ENCODE results near the gene SSR1.
"Not testable (repeated sequence)": the region's sequence is repeated elsewhere in the genome, so short reads cannot be mapped to it uniquely, and the experiment has no call there.

The SSR1 gene

DNA sequence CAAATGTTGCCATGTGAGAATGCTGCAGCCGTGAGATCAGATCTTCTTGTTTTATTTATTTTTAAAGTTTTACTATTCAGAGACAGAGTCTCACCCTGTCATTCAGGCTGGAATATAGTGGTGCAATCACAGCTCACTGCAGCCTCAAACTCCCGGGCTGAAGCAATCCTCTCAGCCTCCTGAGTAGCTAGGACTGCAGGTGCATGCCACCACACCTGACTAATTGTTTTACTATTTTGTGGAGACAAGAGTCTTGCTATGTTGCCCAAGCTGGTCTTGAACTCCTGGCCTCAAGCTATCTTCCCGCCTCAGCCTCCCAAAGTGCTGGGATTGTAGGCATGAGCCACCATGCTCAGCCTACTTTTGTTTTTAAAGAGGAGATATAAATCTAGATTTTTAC, 22.5 kb upstream of the SSR1 start:
- H3K4me1 ChIP-seq (ENCODE audit: insufficient read depth, low read length), result no peaks in the 10 kb centered on the region
- no peaks in the 10 kb centered on the region for H3K36me3 ChIP-seq (ENCODE audit: insufficient read depth, low read length)
- 98% methylated on average over 3 of the region's 3 CpGs for WGBS
- no peaks in the 10 kb centered on the region for H3K27me3 ChIP-seq (ENCODE audit: insufficient read depth, low read length)
- no peak overlapping the region for H3K4me3 ChIP-seq (ENCODE audit: low read length)
- no peaks in the 10 kb centered on the region for H3K9me3 ChIP-seq (ENCODE audit: insufficient read depth, low read depth, low read length)
- no peak overlapping the region for H3K9ac ChIP-seq (ENCODE audit: low read depth, low read length)
- H3K27ac ChIP-seq (ENCODE audit: low read depth, low read length), result no peak overlapping the region

DNA sequence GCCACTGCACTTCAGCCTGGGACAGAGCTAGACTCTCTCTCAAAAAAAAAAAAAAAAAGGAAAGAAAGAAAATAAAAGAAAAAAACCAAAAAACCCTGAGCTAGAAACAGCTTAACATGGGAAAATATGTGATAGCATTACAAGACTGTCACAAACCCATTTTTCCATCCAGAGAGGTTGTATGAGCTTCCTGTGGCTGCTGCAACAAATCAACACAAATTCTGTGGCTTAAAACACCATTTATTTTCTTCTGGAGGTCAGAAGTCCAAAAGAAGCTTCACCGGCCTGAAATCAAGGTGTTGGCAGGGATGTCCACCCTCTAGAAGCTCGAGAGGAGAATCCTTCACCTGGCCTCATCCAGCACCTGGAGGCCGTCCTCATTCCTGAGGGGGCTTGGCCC, 21.7 kb upstream of the SSR1 start:
- H3K9me3 ChIP-seq (ENCODE audit: insufficient read depth, low read depth, low read length), result no peaks in the 10 kb centered on the region
- 92% methylated on average over 3 of the region's 3 CpGs for WGBS

DNA sequence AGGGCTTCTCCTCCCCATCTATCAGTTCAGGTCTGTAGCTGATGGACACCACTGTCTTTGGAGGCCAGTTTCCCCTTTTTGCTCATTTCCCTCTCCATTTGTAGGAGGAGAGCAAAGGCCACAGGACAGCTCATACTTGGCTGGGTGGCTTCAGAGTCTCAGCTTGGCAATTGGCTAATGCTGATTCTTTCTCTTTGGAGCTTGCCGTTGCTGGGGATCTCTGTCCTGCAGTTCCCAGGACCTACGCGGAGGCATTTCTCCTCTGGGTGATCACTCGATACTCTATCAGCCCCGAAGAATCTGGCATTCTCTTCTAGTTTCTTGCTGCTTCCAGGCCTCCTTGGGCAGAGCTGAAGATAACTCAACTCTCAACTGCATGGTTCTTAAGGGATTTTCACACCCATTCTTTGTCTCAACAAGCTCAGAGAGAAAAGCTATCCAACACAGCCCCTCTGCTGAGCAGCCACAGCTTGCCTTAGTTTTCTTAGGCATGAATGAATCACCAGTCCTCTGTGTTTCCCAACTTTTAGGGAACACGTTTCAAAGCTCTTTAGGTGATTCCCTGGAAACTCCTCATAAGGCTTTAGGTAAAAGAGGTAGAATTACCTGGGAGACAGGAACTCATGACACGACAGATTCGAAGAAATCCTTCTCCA, 19.2 kb upstream of the SSR1 start:
- WGBS, result 85% methylated on average over 6 of the region's 8 CpGs
- no peak overlapping the region for H3K9ac ChIP-seq (ENCODE audit: low read depth, low read length)
- no peaks in the 10 kb centered on the region for H3K9me3 ChIP-seq (ENCODE audit: insufficient read depth, low read depth, low read length)
- no peaks in the 10 kb centered on the region for H3K27me3 ChIP-seq (ENCODE audit: insufficient read depth, low read length)
- no peak overlapping the region for H3K27ac ChIP-seq (ENCODE audit: low read depth, low read length)
- no peaks in the 10 kb centered on the region for H3K36me3 ChIP-seq (ENCODE audit: insufficient read depth, low read length)
- H3K4me1 ChIP-seq (ENCODE audit: insufficient read depth, low read length), result no peaks in the 10 kb centered on the region
- no peak overlapping the region for H3K4me3 ChIP-seq (ENCODE audit: low read length)

More for the DNA sequence above, 21.7 kb upstream of the SSR1 start:
- H3K9ac ChIP-seq (ENCODE audit: low read depth, low read length), result no peak overlapping the region
- no peak overlapping the region for H3K27ac ChIP-seq (ENCODE audit: low read depth, low read length)
- no peak overlapping the region for H3K4me3 ChIP-seq (ENCODE audit: low read length)
- no peaks in the 10 kb centered on the region for H3K36me3 ChIP-seq (ENCODE audit: insufficient read depth, low read length)
- no peaks in the 10 kb centered on the region for H3K4me1 ChIP-seq (ENCODE audit: insufficient read depth, low read length)
- H3K27me3 ChIP-seq (ENCODE audit: insufficient read depth, low read length), result no peaks in the 10 kb centered on the region

DNA sequence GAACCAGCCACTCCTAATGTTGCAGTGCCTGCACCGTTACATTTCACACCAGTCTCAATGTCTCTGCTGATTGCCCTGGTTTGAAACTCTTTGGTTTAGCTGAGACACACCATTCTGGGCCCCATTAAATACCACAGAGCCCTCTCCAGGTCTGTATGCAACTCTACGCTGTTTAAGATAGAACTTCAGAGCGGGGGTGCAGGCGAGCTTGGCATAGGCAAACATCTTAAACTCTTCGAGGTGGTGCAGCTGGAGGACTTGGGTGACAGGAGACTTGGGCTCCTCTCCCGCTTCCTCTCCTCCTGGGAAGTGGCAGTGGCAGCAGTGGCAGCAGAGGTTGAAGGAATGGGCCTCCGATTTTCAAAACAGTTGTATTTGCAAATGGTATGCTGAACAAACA, 18.5 kb upstream of the SSR1 start:
- H3K9ac ChIP-seq (ENCODE audit: low read depth, low read length), result no peak overlapping the region
- no peaks in the 10 kb centered on the region for H3K4me1 ChIP-seq (ENCODE audit: insufficient read depth, low read length)
- H3K9me3 ChIP-seq (ENCODE audit: insufficient read depth, low read depth, low read length), result no peaks in the 10 kb centered on the region
- H3K36me3 ChIP-seq (ENCODE audit: insufficient read depth, low read length), result no peaks in the 10 kb centered on the region
- no peaks in the 10 kb centered on the region for H3K27me3 ChIP-seq (ENCODE audit: insufficient read depth, low read length)
- H3K4me3 ChIP-seq (ENCODE audit: low read length), result no peak overlapping the region
- no peak overlapping the region for H3K27ac ChIP-seq (ENCODE audit: low read depth, low read length)
- WGBS, result 94% methylated on average over 7 of the region's 7 CpGs

DNA sequence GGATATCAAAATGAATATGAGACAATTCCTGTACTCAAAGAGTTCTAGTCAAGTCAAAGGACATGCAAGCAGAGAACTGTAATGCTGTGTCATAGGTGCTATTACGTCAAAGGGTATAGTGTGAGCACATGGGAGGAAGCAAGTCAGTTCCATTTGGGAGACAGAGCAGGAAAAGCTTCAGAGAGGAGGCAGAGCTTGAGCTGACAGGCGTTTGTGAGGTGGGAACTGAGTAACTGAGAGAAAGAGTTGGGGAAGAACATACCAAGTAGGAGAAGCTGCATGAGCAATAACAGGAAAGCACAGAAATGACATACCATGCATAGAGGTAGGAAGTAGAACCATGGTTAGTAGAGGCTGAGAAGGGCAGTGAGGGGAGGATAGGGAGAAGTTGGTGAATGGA, 15.2 kb upstream of the SSR1 start:
- Histone ChIP-seq H3K4me1 (ENCODE audit: insufficient read depth, low read length) (no peaks in the 10 kb centered on the region), H3K36me3 (ENCODE audit: insufficient read depth, low read length) (no peaks in the 10 kb centered on the region), H3K9ac (ENCODE audit: low read depth, low read length) (no peak overlapping the region), H3K27me3 (ENCODE audit: insufficient read depth, low read length) (no peaks in the 10 kb centered on the region), H3K9me3 (ENCODE audit: insufficient read depth, low read depth, low read length) (no peaks in the 10 kb centered on the region), H3K4me3 (ENCODE audit: low read length) (no peak overlapping the region), H3K27ac (ENCODE audit: low read depth, low read length) (no peak overlapping the region)
- WGBS, result 83% methylated on average over 2 of the region's 2 CpGs

DNA sequence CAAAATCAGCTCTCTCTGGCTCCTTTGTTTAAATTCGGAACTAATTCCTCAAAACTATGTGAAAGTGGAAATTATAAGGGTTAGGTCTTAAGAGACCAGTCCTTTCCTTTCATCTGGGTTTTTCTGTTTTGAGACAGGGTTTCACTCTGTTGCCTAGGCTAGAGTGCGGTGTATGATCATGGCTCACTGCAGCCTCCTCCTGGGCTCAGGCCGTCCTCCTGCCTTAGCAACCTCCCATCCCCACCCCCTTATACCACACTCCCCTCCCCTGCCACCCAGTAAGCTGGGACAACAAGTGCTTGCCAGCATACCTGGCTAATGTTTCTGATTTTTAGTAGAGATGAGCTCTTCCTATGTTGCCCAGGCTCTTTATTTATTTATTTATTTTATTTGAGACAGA, 12.8 kb upstream of the SSR1 start:
- 89% methylated on average over 3 of the region's 3 CpGs for WGBS
- no peaks in the 10 kb centered on the region for H3K9me3 ChIP-seq (ENCODE audit: insufficient read depth, low read depth, low read length)
- H3K4me1 ChIP-seq (ENCODE audit: insufficient read depth, low read length), result no peaks in the 10 kb centered on the region
- H3K27ac ChIP-seq (ENCODE audit: low read depth, low read length), result no peak overlapping the region
- H3K9ac ChIP-seq (ENCODE audit: low read depth, low read length), result no peak overlapping the region
- no peaks in the 10 kb centered on the region for H3K36me3 ChIP-seq (ENCODE audit: insufficient read depth, low read length)
- no peak overlapping the region for H3K4me3 ChIP-seq (ENCODE audit: low read length)
- H3K27me3 ChIP-seq (ENCODE audit: insufficient read depth, low read length), result no peaks in the 10 kb centered on the region

DNA sequence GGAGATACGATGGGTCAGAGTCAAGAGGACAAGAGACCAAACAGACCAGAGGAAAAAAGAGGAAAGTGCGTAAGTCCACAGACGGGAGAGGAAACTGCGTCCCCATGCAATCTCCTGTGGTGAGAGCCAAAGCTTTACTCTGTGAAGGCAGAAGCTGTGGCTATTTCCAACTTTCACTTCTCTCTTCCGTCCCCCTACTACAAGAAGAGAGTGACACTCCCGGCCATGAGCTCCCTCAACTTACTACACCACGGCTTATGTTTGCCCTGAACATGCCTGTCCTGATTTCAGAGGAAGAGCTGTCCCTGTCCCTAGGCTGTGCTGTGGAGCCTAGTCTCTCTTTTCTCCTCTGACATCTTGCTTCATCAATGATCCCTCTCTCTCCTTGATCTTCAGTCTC, 11.5 kb upstream of the SSR1 start:
- H3K27me3 ChIP-seq (ENCODE audit: insufficient read depth, low read length), result no peaks in the 10 kb centered on the region
- no peak overlapping the region for H3K4me3 ChIP-seq (ENCODE audit: low read length)
- H3K9me3 ChIP-seq (ENCODE audit: insufficient read depth, low read depth, low read length), result no peaks in the 10 kb centered on the region
- no peaks in the 10 kb centered on the region for H3K36me3 ChIP-seq (ENCODE audit: insufficient read depth, low read length)
- no peaks in the 10 kb centered on the region for H3K4me1 ChIP-seq (ENCODE audit: insufficient read depth, low read length)
- H3K9ac ChIP-seq (ENCODE audit: low read depth, low read length), result no peak overlapping the region
- 91% methylated on average over 7 of the region's 7 CpGs for WGBS
- no peak overlapping the region for H3K27ac ChIP-seq (ENCODE audit: low read depth, low read length)

DNA sequence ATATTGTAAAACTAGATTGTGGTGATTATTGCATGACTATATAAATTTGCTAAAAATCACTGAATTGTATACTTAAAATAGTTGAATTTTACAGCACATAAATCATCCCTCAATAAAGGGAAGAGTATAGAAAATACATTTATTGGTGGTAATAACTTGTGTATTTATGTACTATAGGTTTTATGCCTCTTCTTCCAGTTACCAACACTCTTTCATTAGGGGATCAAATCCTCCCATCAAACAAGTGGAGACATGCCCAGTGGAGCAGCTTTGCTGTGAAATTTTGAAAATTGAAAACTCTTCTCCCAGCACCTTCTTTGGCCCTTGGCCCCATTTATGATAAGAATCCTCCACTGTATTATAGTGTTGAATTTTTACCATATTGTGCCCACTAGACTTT, 10.1 kb upstream of the SSR1 start:
- H3K4me1 ChIP-seq (ENCODE audit: insufficient read depth, low read length), result no peaks in the 10 kb centered on the region
- no peak overlapping the region for H3K27ac ChIP-seq (ENCODE audit: low read depth, low read length)

DNA sequence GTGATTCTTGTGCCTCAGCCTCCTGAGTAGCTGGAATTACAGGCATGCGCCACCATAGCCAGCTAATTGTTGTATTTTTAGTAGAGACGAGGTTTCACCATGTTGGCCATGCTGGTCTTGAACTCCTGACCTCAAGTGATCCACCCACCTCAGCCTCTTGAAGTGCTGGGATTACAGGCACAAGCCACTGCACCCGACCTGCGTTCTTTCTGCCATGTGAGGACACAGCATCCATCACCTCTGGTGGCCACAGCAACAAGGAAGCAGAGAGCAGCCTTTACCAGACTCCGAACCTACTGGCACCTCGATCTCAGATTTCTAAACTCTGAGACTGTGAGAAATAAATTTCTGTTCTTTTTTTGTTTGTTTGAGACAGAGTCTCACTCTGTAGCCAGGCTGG, 8.9 kb upstream of the SSR1 start:
- H3K4me1 ChIP-seq (ENCODE audit: insufficient read depth, low read length); H3K4me3 ChIP-seq (ENCODE audit: low read length); H3K9ac ChIP-seq (ENCODE audit: low read depth, low read length); H3K27me3 ChIP-seq (ENCODE audit: insufficient read depth, low read length); H3K9me3 ChIP-seq (ENCODE audit: insufficient read depth, low read depth, low read length); H3K36me3 ChIP-seq (ENCODE audit: insufficient read depth, low read length); H3K27ac ChIP-seq (ENCODE audit: low read depth, low read length): not testable (repeated sequence)
- WGBS, result 90% methylated on average over 6 of the region's 6 CpGs

More for the DNA sequence above, 10.1 kb upstream of the SSR1 start:
- Histone ChIP-seq H3K4me3 (ENCODE audit: low read length) (no peak overlapping the region), H3K9me3 (ENCODE audit: insufficient read depth, low read depth, low read length) (no peaks in the 10 kb centered on the region), H3K9ac (ENCODE audit: low read depth, low read length) (no peak overlapping the region), H3K36me3 (ENCODE audit: insufficient read depth, low read length) (no peaks in the 10 kb centered on the region), H3K27me3 (ENCODE audit: insufficient read depth, low read length) (no peaks in the 10 kb centered on the region)

DNA sequence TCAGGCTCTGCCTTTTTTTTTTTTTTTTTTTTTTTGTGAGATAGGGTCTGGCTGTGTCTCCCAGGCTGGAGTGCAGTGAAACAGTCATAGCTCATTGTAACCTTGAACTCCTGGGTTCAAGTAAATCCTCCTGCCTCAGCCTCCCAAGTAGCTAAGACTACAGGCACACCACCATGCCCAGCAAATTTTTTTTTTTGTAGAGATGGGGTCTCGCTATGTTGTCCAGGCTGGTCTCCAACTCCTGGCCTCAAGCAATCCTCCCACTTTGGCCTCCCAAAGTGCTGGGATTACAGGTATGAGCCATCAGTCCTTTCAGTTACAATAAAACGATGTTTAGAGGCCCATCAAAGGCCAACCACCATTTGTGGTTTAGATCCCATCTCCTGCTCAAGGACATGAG, 6.4 kb upstream of the SSR1 start:
- not testable (repeated sequence) for H3K4me1 ChIP-seq (ENCODE audit: insufficient read depth, low read length); H3K27ac ChIP-seq (ENCODE audit: low read depth, low read length); H3K9me3 ChIP-seq (ENCODE audit: insufficient read depth, low read depth, low read length); H3K4me3 ChIP-seq (ENCODE audit: low read length); H3K36me3 ChIP-seq (ENCODE audit: insufficient read depth, low read length); H3K9ac ChIP-seq (ENCODE audit: low read depth, low read length); H3K27me3 ChIP-seq (ENCODE audit: insufficient read depth, low read length)
- WGBS, result 97% methylated on average over 2 of the region's 2 CpGs

DNA sequence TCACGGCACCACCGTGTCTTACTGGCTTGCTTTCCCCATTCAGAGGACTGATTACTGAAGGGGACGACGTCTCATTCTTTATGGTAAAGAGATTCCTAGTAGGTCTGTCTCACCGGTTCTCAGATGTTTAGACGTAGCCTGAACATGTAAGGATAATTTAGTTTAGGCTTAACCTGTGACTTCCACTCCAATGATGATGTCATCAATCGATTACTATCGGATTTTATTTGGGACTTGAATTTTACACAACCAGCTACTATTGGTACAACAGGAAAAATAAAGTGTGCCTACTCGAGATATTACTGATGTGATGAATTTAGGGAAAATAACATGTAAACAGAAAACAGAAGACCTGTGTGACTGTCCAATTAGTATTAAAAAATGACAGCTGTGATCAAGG, 4.5 kb upstream of the SSR1 start:
- no peaks in the 10 kb centered on the region for H3K9me3 ChIP-seq (ENCODE audit: insufficient read depth, low read depth, low read length)
- 0 out of 2 replicates have a peak, but pooled peaks cover 3% of the 10 kb centered on the region for H3K4me1 ChIP-seq (ENCODE audit: insufficient read depth, low read length)
- WGBS, result 95% methylated on average over 9 of the region's 9 CpGs
- no peak overlapping the region for H3K27ac ChIP-seq (ENCODE audit: low read depth, low read length)
- no peak overlapping the region for H3K9ac ChIP-seq (ENCODE audit: low read depth, low read length)
- H3K4me3 ChIP-seq (ENCODE audit: low read length), result no peak overlapping the region
- H3K36me3 ChIP-seq (ENCODE audit: insufficient read depth, low read length), result no peaks in the 10 kb centered on the region
- H3K27me3 ChIP-seq (ENCODE audit: insufficient read depth, low read length), result no peaks in the 10 kb centered on the region
